Epithelial cell of proximal tubule (primary cell): ENCODE measurements around the gene SRGAP3. TPM values are rescaled to one million over a fixed set of nuclear protein-coding genes. Genes with fewer than 3 reads are reported as not detected.
"Not testable (repeated sequence)": the region's sequence is repeated elsewhere in the genome, so short reads cannot be mapped to it uniquely, and the experiment has no call there.

ENCODE experiments used
- DNase-seq: peaks from one replicate; pipeline ENCODE4 v3.0.0-alpha.2; 2011; ENCODE audit warnings: low read depth
- H3K4me3 ChIP-seq: 2 replicates; pipeline ENCODE4 v1.5.1; 2011; ENCODE audit warnings: low read depth, mild to moderate bottlenecking, low read length
- total RNA-seq: library from RNA; depleted of rRNA; stranded (reverse); fragments of >200 nt; gene quantifications from 2 replicates; pipeline ENCODE4 v1.2.3, GENCODE V29; 2015
- TF ChIP-seq, protein P1 (sequence below): conservative IDR thresholded peaks from 2 replicates; pipeline ENCODE4 v1.5.1; 2012; ENCODE audit warnings: low read depth, mild to moderate bottlenecking, low read length

Gene SRGAP3
- total RNA-seq, 1 donor from 2014 or later = 3.4 TPM

DNA sequence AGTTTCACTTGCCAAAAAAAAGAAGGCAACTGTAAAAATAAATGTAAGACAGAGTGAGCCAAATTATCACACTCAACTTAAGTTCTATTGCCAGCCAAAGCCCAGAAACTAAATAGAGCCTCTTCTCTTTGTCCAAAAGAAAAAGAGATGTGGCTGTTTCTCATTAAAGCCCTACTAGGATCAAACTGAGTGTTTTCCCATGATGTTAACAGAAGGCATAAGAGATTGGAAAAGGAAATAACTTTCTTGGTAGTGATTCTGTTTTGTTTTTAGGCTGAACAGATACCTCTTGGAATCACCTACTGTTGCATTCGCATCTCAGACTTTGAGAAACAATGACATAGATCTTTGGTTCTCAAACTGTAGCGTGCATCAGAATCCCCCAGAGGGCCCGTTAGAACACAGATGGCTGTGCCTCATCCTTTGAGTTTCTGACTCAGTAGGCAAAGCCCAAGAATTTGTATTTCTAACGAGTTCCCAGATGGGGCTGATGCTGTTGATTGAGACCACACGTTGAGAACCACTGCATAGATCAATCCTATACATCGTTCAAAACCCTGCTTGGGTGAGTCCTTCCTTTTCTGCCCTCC lies 42.5 kb upstream of the SRGAP3 start:
- DNase-seq = no peak
- H3K4me3 ChIP-seq = no peak overlapping the region
- TF ChIP-seq, protein P1, sequence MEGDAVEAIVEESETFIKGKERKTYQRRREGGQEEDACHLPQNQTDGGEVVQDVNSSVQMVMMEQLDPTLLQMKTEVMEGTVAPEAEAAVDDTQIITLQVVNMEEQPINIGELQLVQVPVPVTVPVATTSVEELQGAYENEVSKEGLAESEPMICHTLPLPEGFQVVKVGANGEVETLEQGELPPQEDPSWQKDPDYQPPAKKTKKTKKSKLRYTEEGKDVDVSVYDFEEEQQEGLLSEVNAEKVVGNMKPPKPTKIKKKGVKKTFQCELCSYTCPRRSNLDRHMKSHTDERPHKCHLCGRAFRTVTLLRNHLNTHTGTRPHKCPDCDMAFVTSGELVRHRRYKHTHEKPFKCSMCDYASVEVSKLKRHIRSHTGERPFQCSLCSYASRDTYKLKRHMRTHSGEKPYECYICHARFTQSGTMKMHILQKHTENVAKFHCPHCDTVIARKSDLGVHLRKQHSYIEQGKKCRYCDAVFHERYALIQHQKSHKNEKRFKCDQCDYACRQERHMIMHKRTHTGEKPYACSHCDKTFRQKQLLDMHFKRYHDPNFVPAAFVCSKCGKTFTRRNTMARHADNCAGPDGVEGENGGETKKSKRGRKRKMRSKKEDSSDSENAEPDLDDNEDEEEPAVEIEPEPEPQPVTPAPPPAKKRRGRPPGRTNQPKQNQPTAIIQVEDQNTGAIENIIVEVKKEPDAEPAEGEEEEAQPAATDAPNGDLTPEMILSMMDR = no peak

GRCh38 chr3:9290566-9290965 lies 41.1 kb upstream of the SRGAP3 start:
- no peak for DNase-seq
- no peak overlapping the region for H3K4me3 ChIP-seq
- TF ChIP-seq, protein P1 = no peak

- not testable (repeated sequence) for H3K4me3 ChIP-seq, DNase-seq
These were observed 32.1 kb upstream of the SRGAP3 start for GRCh38 chr3:9281533-9281932.

- H3K4me3 ChIP-seq = no peak overlapping the region
- DNase-seq = no peak
- TF ChIP-seq, protein P1 = no peak
These were observed 31.2 kb upstream of the SRGAP3 start for GRCh38 chr3:9280451-9281219.

GRCh38 chr3:9279966-9280365 lies 30.5 kb upstream of the SRGAP3 start:
- no peak overlapping the region for H3K4me3 ChIP-seq
- DNase-seq = no peak
- TF ChIP-seq, protein P1 = no peak

GRCh38 chr3:9278498-9278897 lies 29.1 kb upstream of the SRGAP3 start:
- no peak overlapping the region for H3K4me3 ChIP-seq
- no peak for DNase-seq
- TF ChIP-seq, protein P1 = no peak

GRCh38 chr3:9278085-9278484 lies 28.6 kb upstream of the SRGAP3 start:
- H3K4me3 ChIP-seq = no peak overlapping the region
- no peak for DNase-seq
- TF ChIP-seq, protein P1 = no peak
